ENCODE results near the gene KCNG4. TPM values are rescaled to one million over a fixed set of nuclear protein-coding genes. Genes with fewer than 3 reads are reported as not detected.

Gene KCNG4
- total RNA-seq, 2 donors from 2014 or later: not detected

DNA sequence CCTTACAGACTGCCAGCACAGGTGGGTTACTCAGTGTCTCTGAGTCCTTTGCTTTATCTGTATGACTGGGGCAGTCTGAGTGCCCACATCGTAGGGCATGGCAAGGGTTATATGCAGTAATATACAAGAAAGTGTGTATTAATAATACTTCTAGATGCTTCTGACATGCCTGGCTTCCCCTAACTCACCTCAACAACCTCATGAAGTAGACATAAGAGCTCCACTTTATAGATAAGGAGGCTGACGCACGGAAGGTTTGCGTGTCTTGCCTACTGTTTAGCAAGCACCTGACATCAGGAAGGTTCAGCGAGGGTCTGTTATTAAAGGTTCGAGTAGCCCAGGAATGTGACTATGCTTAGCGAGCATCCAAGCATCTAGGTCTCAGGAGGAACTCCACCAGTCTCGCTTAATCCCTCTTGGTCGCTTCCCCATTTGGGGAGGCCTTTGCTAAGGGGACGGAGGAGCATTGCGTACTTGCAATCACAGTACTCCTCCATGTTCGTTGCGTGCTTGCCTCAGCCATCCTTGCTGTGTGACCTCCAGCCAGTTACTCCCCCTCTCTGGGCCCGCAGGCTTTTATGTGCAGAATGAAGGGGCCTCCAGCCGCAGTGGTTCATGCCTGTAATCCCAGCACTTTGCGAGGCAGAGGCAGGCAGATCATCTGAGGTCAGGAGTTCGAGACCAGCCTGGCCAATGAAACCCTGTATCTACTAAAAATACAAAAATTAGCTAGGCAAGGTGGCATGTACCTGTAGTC, 1.6 kb downstream of the KCNG4 start:
- TF ChIP-seq, protein P1, sequence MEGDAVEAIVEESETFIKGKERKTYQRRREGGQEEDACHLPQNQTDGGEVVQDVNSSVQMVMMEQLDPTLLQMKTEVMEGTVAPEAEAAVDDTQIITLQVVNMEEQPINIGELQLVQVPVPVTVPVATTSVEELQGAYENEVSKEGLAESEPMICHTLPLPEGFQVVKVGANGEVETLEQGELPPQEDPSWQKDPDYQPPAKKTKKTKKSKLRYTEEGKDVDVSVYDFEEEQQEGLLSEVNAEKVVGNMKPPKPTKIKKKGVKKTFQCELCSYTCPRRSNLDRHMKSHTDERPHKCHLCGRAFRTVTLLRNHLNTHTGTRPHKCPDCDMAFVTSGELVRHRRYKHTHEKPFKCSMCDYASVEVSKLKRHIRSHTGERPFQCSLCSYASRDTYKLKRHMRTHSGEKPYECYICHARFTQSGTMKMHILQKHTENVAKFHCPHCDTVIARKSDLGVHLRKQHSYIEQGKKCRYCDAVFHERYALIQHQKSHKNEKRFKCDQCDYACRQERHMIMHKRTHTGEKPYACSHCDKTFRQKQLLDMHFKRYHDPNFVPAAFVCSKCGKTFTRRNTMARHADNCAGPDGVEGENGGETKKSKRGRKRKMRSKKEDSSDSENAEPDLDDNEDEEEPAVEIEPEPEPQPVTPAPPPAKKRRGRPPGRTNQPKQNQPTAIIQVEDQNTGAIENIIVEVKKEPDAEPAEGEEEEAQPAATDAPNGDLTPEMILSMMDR (IDR thresholded peaks at IDR 0.05): no peak
- DNase-seq (ENCODE audit: low spot score): no peak

GRCh38 chr16:84236671-84237070, 3.1 kb downstream of the KCNG4 start:
- Histone ChIP-seq H3K4me1 (ENCODE audit: control insufficient read depth in 1 of 2, low read depth in 2 of 2) (no peaks in the 10 kb centered on the region), H3K27me3 (replicated peaks; ENCODE audit: insufficient read depth) (no peaks in the 10 kb centered on the region), H3K27ac (no peak overlapping the region), H3K9me3 (no peaks in the 10 kb centered on the region), H3K36me3 (no peaks in the 10 kb centered on the region), H3K4me3 (no peak overlapping the region)
- ATAC-seq (ENCODE audit: insufficient number of reproducible peaks, low FRiP score, low read depth): no peak
- DNase-seq (ENCODE audit: low spot score): no peak
- TF ChIP-seq, protein P1 (IDR thresholded peaks at IDR 0.05): no peak

More for the DNA sequence above, 1.6 kb downstream of the KCNG4 start:
- Histone ChIP-seq H3K9me3 (no peaks in the 10 kb centered on the region), H3K27ac (no peak overlapping the region), H3K4me3 (no peak overlapping the region), H3K27me3 (replicated peaks; ENCODE audit: insufficient read depth) (no peaks in the 10 kb centered on the region), H3K36me3 (no peaks in the 10 kb centered on the region), H3K4me1 (ENCODE audit: control insufficient read depth in 1 of 2, low read depth in 2 of 2) (no peaks in the 10 kb centered on the region)
- no peak for ATAC-seq (ENCODE audit: insufficient number of reproducible peaks, low FRiP score, low read depth)

- Histone ChIP-seq H3K4me1 (ENCODE audit: control insufficient read depth in 1 of 2, low read depth in 2 of 2) (no peaks in the 10 kb centered on the region), H3K27ac (no peak overlapping the region), H3K27me3 (replicated peaks; ENCODE audit: insufficient read depth) (no peaks in the 10 kb centered on the region), H3K4me3 (no peak overlapping the region), H3K9me3 (no peaks in the 10 kb centered on the region), H3K36me3 (no peaks in the 10 kb centered on the region)
- no peak for DNase-seq (ENCODE audit: low spot score)
- ATAC-seq (ENCODE audit: insufficient number of reproducible peaks, low FRiP score, low read depth): no peak
- TF ChIP-seq, protein P1 (IDR thresholded peaks at IDR 0.05): no peak
Measured at GRCh38 chr16:84234321-84235241, 5.2 kb downstream of the KCNG4 start.

- no peak overlapping the region for H3K27ac ChIP-seq
- TF ChIP-seq, protein P1 (IDR thresholded peaks at IDR 0.05): no peak
- no peak for ATAC-seq (ENCODE audit: insufficient number of reproducible peaks, low FRiP score, low read depth)
Measured at GRCh38 chr16:84233748-84234147, 6.1 kb downstream of the KCNG4 start.

GRCh38 chr16:84232969-84233368, 6.8 kb downstream of the KCNG4 start:
- no peak for DNase-seq (ENCODE audit: low spot score)
- TF ChIP-seq, protein P1 (IDR thresholded peaks at IDR 0.05): no peak
- ATAC-seq (ENCODE audit: insufficient number of reproducible peaks, low FRiP score, low read depth): no peak
- Histone ChIP-seq H3K27ac (no peak overlapping the region), H3K27me3 (replicated peaks; ENCODE audit: insufficient read depth) (no peaks in the 10 kb centered on the region), H3K36me3 (no peaks in the 10 kb centered on the region), H3K4me3 (no peak overlapping the region), H3K9me3 (no peaks in the 10 kb centered on the region), H3K4me1 (ENCODE audit: control insufficient read depth in 1 of 2, low read depth in 2 of 2) (peaks cover 6 to 10% of the 10 kb centered on the region in 2 donors)

More at GRCh38 chr16:84233748-84234147, 6.1 kb downstream of the KCNG4 start:
- peaks cover under 1 to 3% of the 10 kb centered on the region in 2 donors for H3K4me1 ChIP-seq (ENCODE audit: control insufficient read depth in 1 of 2, low read depth in 2 of 2)
- no peaks in the 10 kb centered on the region for H3K9me3 ChIP-seq
- H3K4me3 ChIP-seq: no peak overlapping the region
- DNase-seq (ENCODE audit: low spot score): no peak
- no peaks in the 10 kb centered on the region for H3K36me3 ChIP-seq
- no peaks in the 10 kb centered on the region for H3K27me3 ChIP-seq (replicated peaks; ENCODE audit: insufficient read depth)
